ENCODE measurements around the gene TNFRSF11A.

DNA sequence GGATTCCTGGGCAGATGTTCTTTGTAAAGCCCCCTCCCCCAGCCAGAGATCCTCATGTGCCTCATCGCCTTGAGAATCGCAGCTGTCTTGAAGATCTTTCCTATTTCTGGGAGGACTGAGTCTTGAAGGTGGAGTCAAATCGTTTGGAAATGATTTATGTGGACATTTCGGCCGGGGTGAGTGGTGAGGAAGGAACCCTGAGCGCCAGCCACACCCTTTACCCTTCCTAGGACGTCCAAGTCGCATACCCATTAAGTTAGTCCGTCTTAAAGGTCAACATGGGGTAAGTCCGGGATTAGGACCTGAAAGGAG, 112.9 kb downstream of the TNFRSF11A start:
- TF ChIP-seq POLR2A (IDR thresholded peaks at IDR 0.05; ENCODE audit: low read length) (no peak), GATA1 (IDR thresholded peaks at IDR 0.05; ENCODE audit: low read depth, low read length) (no peak)
